Measurements from ENCODE around the gene DDX54.

GRCh38 chr12:113167868-113168267 is 17.4 kb downstream of the DDX54 start:
- TF ChIP-seq POLR2A (IDR thresholded peaks at IDR 0.05; ENCODE audit: low read depth): no peak
- no peak for TF ChIP-seq EP300 (IDR thresholded peaks at IDR 0.05)
- no peak for TF ChIP-seq CTCF (IDR thresholded peaks at IDR 0.05)
